GM19468 (cell line): Measurements from ENCODE around the gene SLC52A1.
"Not testable (repeated sequence)": the region's sequence is repeated elsewhere in the genome, so short reads cannot be mapped to it uniquely, and the experiment has no call there.

Experiments
- ATAC-seq: cut with Tn5 transposase; IDR thresholded peaks from one replicate; pipeline ENCODE4 v1.9.1; 2021; ENCODE audit warnings: mild to moderate bottlenecking, moderate library complexity, moderate number of reproducible peaks; ENCODE audit not compliant: unreplicated experiment; ENCODE audit errors: extremely low read depth

Gene SLC52A1

DNA sequence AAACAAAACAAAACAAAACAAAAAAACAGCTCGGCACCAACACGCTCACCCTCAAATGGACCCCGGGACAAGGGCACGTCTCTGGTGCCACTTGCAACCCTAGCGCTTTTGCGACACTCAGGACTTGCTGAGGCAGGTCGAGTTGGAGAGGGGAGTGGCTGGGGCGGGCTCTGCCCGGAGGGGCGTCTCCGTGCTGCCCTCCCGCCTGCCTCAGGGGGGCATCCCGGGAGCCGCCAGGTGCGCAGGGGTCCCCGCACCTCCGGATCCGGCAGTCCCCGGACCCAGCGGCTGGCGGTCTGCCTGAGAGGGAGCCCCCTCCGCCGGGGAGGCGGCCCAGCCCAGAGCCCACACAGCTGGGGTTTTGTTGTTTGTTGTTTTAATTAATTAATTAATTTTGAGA is at the start of gene SLC52A1:
SLC52A1 (minus strand) TSS at position 112 of the 400 bp plus-strand sequence. CDS start 820 bp downstream, outside the sequence.
- no peak for ATAC-seq

DNA sequence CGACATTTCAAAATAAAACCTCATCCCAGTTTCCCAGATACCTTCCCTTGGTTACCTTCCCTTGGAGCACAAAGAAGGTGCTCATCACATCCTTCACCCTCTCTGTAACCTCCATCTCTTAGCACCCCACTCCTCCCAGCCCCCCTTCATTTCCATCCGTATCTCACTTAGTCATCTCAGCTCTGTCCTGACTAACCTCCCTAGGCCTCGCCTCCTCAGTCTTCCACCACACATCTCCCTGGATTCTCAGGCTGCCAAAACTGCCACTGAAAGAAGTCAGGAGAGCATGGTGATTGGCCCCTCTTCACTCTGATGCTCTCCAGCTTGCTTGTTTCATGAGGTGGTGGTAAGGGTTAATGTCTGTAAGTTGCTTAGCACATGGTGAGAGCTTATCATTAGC is 45.4 kb upstream of the SLC52A1 start:
- no peak for ATAC-seq

DNA sequence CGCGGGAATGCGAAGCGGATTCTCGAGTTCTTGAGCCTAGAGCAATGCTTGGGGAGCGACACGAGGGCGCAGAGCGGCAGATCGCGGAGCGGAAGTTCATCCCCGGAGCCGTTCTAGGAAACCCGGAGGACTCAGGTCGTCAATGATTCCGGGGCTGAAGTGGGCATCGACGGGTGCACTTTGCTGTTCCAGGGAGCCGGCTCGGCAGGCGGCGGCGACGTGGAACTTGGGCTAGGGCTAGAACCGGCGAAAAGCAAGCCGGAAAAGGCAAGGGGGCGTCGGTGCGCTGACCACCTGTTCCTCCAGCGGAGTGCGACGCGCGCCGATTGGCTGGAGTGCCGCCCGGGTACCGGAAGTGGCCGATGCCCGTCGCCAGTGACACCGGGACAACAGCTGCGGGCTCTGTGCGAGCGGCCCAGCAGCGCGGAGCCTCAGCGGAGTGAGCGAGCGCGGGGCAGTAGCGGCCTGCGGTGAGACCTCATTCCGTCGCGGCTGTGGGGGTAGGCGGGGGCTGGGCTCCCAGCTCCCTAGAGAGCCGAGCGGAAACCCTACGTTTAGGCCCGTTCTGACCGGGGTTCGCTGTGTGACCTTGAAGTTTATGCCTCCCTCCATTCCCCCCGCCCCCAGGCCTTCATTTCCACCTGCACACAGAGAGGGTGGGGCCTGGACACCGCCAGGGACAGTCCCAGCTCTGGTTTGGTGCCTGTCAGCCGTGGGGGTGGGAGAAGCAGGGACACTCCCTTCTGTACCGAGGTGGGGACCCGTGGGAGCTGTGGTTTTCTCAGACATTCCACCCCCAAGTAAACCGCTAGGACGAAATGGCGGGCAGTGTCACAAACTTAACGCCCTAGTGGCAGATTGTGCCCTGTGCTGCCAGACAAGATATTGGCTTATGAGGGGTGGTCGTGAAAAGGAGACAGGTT is 43.1 kb upstream of the SLC52A1 start, which contains the start of gene ZFP3:
ZFP3 (plus strand) TSS at position 362 of the 923 bp plus-strand sequence. CDS start 13,038 bp downstream, outside the sequence.
- peak; percentile 61 for ATAC-seq

DNA sequence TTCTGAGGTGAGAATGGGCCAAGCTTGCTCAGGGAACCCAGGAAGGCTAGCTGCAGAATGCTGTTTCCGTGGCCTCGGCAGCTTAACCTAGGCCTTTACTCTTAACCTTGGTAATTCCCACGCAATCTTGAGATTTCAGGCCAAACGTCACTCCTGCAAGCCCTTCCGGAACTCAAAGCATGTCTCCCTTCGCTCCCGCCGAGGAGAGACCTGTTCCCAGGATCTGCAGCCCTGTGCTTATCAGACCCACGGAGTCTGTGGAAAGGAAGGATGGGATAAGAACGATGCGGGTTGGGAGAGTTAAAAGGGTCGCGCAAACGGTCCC is 42.5 kb upstream of the SLC52A1 start:
- ATAC-seq = no peak

DNA sequence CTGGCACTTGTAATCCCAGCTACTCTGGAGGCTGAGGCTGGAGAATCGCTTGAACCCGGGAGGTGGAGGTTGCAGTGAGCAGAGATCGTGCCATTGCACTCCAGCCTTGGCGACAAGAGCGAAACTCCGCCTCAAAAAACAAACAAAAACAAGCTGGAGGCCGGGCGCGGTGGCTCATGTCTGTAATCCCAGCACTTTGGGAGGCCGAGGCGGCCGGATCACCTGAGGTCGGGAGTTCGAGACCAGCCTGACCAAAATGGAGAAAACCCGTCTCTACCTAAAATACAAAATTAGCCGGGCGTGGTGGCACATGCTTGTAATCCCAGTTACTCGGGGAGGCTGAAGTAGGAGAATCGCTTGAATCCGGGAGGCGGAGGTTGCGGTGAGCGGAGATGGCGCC is 42.0 kb upstream of the SLC52A1 start:
- ATAC-seq = not testable (repeated sequence)

DNA sequence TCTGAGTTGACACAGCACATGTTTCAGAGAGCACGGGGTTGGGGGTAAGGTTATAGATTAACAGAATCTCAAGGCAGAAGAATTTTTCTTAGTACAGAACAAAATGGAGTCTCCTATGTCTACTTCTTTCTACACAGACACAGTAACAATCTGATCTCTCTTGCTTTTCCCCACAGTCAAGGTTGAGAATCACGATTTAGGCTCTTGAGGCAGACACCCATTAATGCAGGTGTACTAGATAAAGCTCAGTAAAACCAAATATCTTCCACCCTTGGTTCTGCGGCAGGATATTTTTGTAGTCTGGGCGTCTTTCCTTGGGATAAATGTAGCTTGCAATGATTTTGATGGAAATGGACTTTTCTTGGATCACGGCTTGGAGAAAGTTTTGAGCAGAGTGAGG is 40.2 kb upstream of the SLC52A1 start:
- ATAC-seq = not testable (repeated sequence)

DNA sequence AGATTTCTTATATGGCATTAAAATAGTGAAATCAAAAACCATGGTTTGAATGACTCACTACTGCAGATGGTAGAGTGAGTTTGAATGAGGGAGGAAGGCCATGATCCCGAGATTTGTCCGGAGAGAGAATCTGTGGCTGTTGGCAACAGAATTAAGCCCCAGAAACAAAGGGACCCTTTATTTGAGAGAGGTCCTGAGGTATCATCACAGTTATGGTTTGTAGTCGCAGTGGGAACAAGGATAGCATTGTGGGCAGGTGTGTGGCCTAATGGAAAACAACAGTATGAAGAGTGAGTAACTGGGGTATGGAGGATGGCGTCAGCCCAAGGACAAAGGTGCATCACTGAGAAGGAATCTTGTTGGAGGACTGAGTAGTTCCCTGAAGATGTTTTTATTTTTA is 34.5 kb upstream of the SLC52A1 start:
- ATAC-seq = no peak

DNA sequence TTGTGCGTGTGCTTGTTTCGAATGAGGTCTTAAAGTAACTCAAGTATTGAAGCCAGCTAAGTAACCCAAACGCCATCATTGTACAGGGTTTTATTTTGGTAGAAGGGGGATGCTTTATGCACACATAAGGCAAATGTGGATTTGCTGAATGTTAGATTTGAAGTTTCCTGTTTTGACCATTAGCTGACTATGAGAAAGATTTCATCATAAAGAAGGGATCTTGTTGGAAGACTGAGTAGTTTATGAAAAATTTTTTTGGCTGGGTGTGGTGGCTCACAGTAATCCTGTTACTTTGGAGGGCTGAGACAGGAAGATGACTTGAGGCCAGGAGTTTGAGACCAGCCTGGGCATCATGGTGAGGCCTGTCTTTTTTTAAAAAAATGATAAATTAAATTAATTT is 33.0 kb upstream of the SLC52A1 start:
- no peak for ATAC-seq

DNA sequence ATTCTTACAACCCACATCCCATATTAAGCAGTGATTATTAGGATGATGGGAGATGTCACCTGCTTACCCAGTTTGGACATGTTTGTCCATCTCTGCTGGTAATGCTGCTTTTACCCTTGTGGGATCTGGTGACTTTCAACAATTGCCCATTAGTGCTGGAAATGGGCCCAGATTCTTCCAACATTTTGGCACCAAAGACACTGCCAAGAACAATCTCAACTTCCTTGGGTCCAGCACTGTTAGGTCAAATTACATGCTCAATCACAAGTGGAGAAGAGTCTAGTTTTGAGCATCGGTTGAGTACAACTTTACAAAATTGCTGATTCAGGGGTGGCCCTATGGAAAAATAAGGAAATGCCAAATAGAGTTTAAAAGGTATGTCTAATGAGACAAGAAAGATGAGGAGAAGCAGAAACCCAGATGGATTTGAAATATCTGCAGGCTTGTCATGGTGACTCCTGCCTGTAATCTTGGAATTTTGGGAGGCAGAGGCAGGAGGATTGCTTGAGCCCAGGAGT is 30.1 kb upstream of the SLC52A1 start:
- ATAC-seq = no peak

DNA sequence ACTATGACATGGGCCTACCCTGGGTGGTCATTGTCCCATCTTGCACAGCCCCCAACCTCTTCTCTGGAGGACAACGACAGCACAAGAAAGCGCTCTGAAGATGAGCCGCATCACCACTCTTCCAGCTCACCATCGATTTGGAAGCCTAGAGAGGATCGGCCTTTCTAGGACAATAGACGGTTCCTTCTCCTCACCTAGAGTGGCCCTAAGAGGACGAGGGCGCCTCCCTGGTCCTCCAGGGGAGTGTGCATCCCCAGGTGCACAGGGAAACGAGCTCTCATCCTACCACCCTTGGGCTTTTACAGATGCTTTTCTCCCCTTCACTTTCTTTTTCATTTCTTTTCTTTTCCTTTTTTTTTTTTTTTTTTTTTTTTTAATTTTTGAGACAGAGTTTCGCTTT is 20.3 kb upstream of the SLC52A1 start:
- ATAC-seq = no peak

DNA sequence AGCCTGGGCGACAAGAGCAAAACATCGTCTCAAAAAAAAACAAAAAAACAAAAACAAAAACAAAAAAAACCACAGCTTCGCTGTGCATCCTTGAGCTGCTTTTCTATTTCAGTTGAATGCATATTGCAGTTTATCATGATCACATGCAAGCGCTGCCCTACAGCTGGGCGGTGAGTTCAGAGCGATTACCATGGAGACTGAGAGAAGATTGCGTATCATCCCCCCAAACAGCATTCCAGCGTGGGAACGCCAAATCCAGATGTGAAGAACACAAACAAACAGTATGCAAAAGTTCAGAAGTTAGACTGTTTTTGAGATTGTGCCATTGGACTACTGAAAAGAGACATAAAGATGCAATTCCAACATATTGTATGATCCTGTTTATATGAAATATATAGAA is 15.1 kb upstream of the SLC52A1 start:
- no peak for ATAC-seq

DNA sequence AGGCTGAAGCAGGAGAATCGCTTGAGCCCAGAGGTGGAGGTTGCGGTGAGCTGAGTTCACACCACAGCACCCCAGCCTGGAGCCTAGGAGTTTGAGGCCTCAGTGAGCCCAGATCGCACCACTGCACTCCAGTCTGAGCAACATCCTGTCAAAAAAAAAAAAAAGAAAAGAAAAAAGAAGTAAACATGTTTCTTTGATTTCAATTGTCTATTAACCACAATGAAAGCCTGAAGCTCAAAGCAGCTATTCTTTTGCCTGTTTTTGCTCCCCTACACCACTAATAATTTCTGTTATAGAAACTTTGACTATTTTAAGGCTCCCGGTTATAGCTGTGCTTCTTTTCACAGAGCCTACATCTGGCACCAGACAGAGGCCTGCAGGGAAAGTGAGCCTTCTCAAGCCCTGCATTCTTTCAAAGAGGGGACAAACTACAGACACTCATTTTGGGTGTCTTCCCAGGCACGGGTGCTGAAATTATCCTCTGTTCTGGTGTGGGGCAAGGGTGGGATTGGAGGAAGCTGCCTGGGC is 14.2 kb upstream of the SLC52A1 start:
- no peak for ATAC-seq

DNA sequence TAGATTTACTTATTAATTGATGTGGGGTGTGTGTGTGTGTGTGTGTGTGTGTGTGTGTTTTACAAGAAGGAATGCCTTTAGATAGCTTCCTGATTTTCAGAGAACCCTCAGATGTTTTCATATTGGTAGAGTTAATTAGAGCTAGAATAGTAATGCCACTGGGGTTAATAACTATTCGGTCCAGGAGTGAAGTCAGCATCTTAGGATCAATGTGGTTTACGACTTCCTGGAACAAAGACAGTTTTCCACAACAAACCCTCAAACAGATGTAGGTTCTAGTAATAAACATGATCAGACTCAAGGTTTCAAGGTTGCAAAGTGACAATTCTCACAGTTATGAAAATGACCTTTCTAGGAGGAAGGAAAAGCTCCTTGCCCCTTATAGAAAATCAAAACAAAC is 12.2 kb upstream of the SLC52A1 start:
- no peak for ATAC-seq

DNA sequence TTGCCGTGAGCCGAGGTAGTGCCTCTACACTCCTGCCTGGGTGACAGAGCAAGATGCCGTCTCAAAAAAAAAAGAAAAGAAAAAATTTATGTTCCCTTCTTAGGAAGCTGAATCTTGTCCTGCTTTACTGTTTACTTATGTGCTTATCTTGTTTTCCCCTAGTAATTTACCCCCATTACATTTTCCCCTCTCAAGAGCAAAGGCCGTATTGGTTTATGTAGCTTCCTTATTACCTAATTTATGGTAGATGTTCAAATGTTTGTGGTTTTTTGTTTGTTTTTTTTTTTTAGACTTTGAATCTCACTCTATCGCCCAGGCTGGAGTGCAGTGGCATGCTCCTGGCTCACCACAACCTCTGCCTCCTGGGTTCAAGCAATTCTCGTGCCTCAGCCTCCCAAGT is 10.3 kb upstream of the SLC52A1 start:
- no peak for ATAC-seq

DNA sequence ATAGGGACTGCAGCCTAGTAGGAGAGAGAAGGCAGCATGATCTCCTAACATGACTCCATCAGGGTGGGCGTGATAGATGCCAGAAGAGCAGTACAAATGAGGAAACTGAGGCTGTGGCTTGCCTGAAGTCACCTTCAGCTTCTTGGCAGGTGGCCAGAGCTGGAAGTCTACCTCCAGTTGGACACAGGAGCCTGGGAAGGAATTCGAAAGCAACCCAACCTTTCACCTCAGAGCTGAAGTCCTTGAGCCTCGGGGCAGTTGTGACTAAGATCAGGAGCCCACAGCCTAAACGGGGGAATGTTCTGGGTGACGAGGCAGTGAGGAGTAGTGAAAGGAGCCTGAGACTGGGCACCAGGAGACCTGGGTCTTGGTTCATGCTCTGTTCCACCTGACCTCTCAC is 9.4 kb upstream of the SLC52A1 start:
- ATAC-seq = no peak

DNA sequence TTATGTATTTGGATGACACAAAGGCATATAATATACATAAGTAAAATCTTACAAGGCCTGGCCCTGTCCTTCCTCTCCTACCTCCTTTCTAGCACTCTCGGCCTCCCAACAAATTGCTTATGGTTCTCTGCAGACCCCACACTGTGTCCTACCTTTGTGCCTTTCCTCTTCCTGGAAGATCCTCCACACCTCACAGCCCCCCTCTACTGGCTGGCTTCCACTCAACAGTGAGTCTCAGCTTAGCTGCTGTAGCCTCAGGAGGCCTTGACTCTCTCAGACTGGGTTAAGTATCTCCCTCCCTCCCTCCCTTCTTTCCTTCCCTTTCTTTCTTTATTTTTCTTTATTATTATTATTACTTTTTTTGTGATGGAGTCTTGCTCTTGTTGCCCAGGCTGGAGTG is 8.3 kb upstream of the SLC52A1 start:
- ATAC-seq = no peak

DNA sequence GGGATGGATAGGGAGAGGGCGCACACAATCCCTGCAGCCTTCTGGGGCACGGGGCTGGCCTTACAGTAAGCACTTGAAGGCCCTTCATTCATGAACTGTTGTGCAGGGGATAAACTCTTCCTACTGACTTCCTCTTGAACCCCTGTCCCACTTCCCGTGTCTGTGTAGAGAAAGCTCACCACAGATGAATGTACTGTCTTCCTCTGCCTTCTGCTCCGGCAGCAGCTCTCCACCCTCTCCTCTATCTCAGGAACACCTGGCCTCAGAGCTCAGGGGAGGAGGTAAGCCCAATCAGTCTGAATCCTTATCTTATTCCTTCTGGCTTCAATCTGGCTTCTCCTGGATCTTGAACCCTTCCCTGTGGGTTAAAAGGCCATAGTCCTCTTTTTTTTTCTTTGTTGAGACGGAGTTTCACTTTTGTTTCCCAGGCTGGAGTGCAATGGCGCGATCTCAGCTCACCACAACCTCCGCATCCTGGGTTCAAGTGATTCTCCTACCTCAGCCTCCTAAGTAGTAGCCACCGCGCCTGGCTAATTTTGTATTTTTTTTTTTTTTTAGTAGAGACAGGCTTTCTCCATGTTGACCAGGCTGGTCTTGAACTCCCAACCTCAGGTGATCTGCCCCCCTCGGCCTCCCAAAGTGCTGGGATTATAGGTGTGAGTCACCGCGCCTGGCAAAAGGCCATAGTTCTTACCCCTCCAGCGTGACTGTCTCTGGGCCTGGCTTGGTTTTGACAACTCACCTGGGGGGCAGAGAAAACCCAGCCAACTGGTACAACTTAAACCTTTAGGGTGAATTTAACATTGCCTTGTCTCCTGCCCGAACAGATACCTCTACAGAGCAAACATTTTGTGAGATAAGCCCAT is 7.2 kb upstream of the SLC52A1 start:
- ATAC-seq = no peak

DNA sequence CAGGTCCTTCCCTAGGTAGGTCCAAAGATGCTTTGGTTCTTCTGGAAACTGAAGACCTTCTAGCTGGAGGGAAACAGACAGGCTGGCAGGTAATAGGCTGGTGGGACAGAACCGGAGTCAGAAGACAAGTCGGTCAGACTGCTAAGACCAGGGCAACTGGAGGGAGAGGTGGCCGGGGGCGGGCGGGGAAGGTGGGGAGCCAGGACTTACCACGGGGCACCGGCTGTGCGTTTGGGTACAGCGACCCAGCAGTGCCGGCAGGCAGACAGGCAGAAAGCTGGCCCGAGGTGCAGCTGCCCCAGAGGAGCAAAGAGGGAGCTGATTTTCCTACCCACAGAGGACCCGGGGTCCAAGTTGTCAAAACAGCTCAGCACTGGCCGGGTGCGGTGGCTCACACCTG is 575 bp downstream of the SLC52A1 start:
- no peak for ATAC-seq

DNA sequence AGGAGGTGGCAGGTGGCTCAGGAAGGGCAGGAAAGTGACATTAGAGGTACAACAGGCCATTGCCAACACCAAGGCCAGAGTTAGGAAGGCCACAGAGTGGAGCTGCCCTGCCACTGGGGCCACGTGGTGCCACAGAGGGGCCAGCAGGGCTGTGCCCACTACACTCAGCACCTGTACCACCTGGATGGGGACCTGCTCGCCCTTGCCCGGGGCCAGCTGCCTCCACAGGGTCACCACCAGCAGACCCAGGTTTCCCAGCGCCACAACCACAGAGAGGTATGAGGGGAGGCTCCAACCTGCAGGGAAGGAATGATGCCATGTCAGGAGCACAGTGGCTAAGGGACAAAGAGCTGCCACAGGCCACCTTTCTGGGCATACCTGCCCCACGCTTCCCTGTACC is 1.2 kb downstream of the SLC52A1 start:
- no peak for ATAC-seq

DNA sequence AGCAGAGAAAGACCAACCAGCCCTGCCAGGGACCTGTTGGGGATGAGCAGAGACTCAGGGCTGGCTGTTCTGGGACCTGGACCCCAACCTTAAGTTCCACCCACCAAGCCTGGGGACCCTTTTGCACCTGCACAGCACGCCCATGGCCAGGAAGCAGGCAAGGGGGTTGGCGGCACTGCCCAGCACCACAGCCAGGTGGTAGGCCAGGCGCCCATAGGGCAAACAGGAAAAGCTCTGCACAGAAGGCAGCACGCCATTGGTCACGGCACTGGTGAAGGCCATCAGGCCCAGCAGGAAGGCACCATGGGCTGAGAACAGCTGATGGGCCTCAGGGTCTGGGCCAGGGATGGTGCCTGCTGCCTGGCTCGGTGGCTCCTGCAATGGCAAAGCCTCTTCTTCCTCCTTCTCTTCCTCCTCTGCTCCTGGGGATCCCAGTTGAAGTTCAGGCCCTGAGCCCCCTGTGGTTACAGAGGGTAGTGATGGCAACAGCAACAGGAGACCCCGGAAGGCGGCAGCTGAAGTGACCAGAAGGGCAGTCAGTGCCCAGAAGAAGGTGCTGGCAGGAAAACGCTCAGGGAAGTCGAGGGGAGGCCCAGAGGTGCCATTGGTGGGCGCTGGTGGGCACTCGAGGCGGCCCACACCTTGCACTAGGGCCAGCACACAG is 1.7 kb downstream of the SLC52A1 start:
- no peak for ATAC-seq
